ENCODE data around the gene SLC2A5. TPM values are rescaled to one million over a fixed set of nuclear protein-coding genes. Genes with fewer than 3 reads are reported as not detected.

SLC2A5 gene
- total and polyA plus RNA-seq, 2 of the 4 experiments (the other 2 are of a cell fraction) = 0.03 to 0.18 TPM

- Histone ChIP-seq H3K4ac (ENCODE audit: low read depth, low read length) (no peak overlapping the region), H4K8ac (ENCODE audit: low read depth in 2 of 2, low read length in 2 of 2) (no peak overlapping the region), H3K56ac (ENCODE audit: extremely low read depth, insufficient read depth, low read length) (no peak overlapping the region), H3K4me1 (ENCODE audit: control insufficient read depth, insufficient read depth, low read length) (peaks cover 11% of the 10 kb centered on the region), H3K9ac (ENCODE audit: low read depth, low read length) (no peak overlapping the region), H4K5ac (ENCODE audit: low read depth, low read length) (no peak overlapping the region), H3K9me1 (ENCODE audit: insufficient read depth, low read length) (no peaks in the 10 kb centered on the region), H4K20me1 (ENCODE audit: insufficient read depth, low read length) (no peaks in the 10 kb centered on the region), H2AK5ac (ENCODE audit: low read depth, low read length) (no peak overlapping the region), H2AFZ (replicated peaks; ENCODE audit: low read length, poor library complexity) (no peak overlapping the region), H3K27ac (ENCODE audit: insufficient read depth, low read length) (no peak overlapping the region), H2BK5ac (ENCODE audit: low read depth, low read length, poor library complexity, severe bottlenecking) (no peak overlapping the region), H3K14ac (replicated peaks; ENCODE audit: low read depth, low read length) (no peak overlapping the region), H3K27me3 (ENCODE audit: control insufficient read depth, insufficient read depth, low read length) (peaks cover 8% of the 10 kb centered on the region; the same call in 1 of the 2 replicates), H3K23ac (ENCODE audit: low read depth, low read length) (no peak overlapping the region), H3K4me3 (ENCODE audit: insufficient read depth, low read depth, low read length) (no peak overlapping the region), H2BK120ac (ENCODE audit: low read depth, low read length) (no peak overlapping the region), H3K4me2 (ENCODE audit: low read depth, low read length) (no peak overlapping the region), H3K18ac (ENCODE audit: low read depth, low read length) (no peak overlapping the region), H3K36me3 (ENCODE audit: control insufficient read depth, insufficient read depth, low read length) (no peaks in the 10 kb centered on the region), H2BK20ac (ENCODE audit: low read depth, low read length) (no peak overlapping the region), H3K79me1 (ENCODE audit: low read depth in 1 of 2, low read length in 2 of 2) (no peaks in the 10 kb centered on the region), H2AK9ac (replicated peaks; ENCODE audit: low read depth, low read length, poor library complexity) (no peak overlapping the region), H3K9me3 (ENCODE audit: control insufficient read depth, insufficient read depth, low read length) (peaks cover under 1% of the 10 kb centered on the region; the same call in 1 of the 2 replicates), H2BK15ac (ENCODE audit: low read depth, low read length) (no peak overlapping the region), H4K91ac (ENCODE audit: insufficient read depth, low read depth, low read length) (no peak overlapping the region)
- ATAC-seq (ENCODE audit: low read depth) = no peak
- CTCF ChIA-PET = interaction anchor here (0.6 kb wide), 1 partner anchor 15 kb away, joined by 6 read pairs; no protein-coding TSS in a partner anchor
- in situ Hi-C loops (cut with MboI; ENCODE audit: low sequenced_read_pairs) (no loop called here), dilution Hi-C loops (cut with HindIII; ENCODE audit: low sequenced_read_pairs, unreplicated experiment) (no loop called here), intact Hi-C loops (cut with micrococcal nuclease) (no loop called here)
- POLR2A ChIA-PET (ENCODE audit: unreplicated experiment) = no interaction called here
- TF ChIP-seq NFE2L2 (IDR thresholded peaks at IDR 0.05; ENCODE audit: low read depth, low read length) (no peak), CHD1 (IDR thresholded peaks at IDR 0.05; ENCODE audit: low read depth, low read length) (no peak)
- no CpG with 5 or more reads among the region's 3 CpGs for WGBS, 2 experiments (ENCODE audit: extremely low coverage in 2 of 2, insufficient read length in 1 of 2)
- DNase-seq = no peak
- BruUV-seq (replicated peaks) = no TSS peak
Measured at GRCh38 chr1:9081473-9081872, 12.0 kb upstream of the SLC2A5 start.
